AG08396 (cell line): Measurements from ENCODE around the gene MNAT1.

Source experiments
- DNase-seq: peaks from one replicate; pipeline ENCODE4 v3.0.0; 2012; ENCODE audit warnings: low spot score, mixed read lengths

MNAT1 gene

DNA sequence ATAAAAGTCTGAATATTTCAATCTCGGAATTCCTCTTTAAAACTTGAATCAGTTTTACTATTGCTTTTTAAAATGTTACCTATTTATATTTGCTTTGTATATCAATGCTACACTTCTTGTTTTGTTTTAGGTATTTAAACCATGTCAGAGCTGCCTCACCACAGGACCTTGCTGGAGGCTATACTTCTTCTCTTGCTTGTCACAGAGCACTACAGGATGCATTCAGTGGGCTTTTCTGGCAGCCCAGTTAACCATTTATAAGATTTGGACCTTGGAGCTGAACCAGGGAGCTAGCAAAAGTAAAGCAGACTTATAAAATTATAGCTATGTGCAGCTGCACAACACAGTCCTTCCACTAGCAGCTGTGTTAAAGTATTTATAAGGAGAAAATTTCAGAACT, 233.5 kb downstream of the MNAT1 start:
- no peak for DNase-seq

DNA sequence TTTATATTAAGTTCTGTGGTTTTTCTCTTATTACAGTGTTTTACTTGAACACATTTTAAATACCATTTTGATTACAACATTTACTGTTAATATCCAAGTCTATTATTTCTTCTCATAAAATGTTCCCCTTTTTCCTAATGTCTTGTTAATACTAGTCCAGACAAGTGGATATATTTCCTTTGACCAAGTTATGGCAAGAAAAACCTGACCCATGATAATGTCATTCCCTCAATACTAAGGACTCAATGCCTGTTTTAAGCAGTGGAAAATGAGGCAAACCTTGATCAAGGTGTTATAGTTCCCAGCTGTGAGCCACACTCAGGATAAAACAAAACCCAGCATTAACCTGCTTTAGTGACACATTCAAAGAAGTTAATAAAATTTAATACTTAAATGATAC, 234.1 kb downstream of the MNAT1 start:
- no peak for DNase-seq

DNA sequence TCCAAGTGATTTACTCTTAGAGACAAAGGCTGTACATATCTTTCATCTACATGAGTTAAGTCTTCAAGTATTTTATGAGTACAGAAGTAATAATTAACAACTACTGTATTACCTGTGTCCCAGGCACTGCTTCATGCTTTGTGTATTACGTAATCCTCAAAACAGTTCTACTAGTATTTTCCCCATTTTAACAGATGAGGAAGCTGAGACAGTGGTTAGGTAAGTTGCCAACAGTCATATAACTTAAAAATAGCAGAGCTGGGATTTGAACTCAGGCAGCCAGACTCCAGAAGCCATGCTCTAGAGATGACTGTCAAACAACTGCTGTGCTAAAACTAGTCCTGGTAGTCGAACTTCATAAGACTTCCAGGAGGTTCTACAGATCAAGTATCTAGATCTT, 235.6 kb downstream of the MNAT1 start:
- no peak for DNase-seq

DNA sequence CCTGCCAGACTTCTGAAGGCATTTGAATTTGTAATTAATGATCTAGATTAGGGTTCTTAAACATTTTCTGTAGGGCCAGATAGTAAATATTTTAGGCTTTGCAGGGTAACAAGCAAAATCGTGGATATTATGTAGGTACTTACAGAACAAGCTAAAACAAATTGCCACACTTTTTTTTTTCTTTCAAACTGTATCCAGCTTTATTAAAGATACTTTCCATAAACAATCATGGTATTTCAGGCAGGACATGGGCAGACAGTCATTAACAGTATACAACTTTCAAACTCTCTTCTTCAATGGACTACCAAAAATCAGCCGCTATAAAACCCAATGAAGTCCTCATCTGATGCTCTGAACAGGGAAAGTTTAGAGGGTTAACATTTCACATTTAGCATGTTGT, 236.7 kb downstream of the MNAT1 start:
- DNase-seq, result no peak

DNA sequence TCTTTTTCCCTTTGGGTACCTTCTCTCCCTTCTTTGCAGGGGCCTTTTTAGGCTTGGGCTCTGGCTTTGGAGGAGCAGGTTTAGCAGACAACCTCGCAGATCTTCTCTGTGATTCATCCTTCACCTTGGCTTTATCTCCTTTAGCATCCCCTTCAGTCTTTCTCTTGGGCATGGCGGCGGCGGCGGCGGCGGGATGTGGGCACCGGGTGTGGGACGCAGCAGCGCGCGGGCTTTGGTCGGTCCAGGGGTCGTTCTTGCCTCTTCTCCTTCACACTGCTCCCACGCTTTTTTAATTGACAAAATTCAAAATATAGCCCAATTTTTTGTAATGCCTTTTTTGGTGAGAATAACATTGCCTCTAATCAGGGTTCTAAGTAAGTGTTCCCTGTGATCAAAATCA, 237.7 kb downstream of the MNAT1 start:
- no peak for DNase-seq

DNA sequence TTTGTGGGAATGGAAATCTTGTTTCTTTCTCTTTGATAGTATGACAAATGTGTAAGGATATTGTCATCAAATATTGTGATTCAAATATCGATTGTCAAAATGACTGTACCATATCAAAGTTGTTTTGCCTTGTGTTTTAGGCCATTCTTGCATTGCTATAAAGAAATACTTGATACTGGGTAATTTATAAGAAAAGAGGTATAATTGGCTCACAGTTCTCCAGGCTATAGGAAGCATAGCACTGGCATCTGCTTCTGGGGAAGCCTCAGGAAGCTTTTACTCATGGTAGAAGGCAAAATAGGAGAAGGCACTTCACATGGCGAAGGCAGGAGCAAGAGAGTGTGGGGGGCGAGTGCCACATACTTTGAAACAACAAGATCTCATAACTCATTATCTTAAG, 238.5 kb downstream of the MNAT1 start:
- DNase-seq, result no peak

DNA sequence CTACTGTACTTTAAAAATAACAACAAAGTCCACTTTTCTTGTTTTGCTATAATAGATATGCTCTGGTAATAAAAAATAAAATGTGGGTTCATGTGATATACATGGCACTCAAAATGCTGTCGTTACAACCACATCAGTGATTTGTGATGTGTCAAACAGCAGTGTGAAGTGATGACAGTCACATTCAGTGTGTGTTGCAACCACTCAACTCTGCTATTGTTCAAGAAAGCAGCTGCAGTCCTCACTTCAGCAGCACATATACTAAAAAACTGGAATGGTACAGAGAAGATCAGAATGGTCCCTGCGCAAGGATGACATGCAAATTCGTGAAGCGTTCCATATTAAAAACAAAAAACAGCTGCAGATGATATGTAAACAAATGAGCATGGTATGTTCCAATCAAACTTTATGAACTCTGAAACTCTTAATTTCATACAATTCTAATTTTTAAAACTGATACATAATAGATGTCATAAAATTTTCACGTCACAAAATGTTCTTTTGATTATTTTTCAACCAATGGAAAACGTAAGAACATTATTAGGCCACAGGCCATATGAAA, 239.6 kb downstream of the MNAT1 start:
- DNase-seq, result no peak

DNA sequence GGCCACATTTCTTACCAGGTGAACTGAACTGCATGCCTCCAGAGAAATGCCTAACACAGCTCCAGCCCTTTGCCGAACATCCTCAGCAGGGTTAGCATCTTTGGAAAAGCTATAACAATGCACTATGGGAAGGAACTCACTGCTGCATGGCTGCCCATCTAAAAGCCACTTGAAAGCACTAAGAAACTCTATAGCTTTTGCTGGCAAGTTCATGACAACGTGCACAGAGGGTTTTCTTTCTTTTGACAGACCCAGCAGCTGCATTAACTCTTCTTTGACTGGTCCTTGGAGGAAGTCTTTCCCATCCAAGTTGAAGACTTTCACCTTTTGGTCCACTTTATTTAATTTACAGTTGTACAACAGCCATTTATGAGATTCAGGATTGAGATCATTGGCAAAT, 241.0 kb downstream of the MNAT1 start:
- no peak for DNase-seq

DNA sequence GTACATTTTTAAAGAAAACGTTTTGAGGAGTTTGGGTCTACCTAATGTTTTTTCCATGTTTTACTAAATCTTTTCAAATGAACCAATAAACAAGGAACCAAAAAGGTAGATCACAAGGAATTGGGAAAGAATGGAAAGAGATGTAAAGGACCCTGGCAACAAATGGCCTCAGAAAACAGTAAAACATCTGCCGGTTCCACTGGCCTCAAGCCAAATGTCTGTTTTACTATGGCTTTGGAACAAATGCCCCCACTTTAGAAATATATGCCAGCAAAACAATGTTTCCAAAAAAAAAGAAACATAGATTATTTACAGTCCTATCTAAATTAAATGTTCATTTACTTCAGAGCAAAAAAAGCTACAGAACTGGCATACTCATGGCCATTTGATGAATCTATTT, 243.3 kb downstream of the MNAT1 start:
- no peak for DNase-seq

DNA sequence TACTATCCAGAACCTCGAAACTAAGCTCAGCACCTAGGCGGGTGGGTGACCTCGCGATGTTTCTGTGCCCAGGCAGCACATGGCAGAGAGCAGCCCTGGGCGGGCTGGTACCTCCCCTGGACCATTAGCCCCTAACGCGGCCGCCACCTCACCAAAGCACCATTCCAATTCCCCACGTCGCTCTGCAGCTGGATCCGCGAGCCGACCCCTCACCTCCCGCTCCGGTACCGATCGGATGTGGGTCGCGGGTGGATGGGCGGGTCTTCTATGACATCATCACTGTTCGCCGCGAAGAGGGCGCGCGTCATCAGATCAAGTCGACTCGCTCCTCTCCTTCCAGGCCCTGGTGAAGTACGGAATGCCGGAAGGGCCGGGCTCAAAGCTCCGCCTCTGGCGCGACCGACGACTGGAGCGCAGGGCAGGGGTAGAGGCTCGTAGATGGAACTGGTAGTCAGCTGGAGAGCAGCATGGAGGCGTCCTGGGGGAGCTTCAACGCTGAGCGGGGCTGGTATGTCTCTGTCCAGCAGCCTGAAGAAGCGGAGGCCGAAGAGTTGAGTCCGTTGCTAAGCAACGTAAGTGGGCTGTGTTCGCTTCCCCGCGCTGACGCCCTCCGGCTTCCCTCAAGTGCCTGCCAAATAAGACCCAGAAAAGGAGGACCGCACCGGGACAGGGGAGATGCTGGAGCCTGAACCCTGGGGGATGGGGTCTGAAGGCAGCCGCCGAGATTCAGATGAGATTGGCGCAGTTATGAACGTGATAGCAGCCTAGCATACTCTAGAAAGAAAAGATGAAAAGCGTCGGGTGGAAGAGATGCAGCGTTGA, 246.5 kb downstream of the MNAT1 start, which contains the start of the genes SLC38A6 and TRMT5:
Gene SLC38A6, plus strand, starts transcription at position 435 of the 822 bp plus-strand sequence. Its CDS starts 33 bp downstream, at position 468.
Gene TRMT5, minus strand, starts transcription at position 269 of the 822 bp plus-strand sequence. Its CDS starts 106 bp downstream, at position 163.
- peak; percentile 91 for DNase-seq

DNA sequence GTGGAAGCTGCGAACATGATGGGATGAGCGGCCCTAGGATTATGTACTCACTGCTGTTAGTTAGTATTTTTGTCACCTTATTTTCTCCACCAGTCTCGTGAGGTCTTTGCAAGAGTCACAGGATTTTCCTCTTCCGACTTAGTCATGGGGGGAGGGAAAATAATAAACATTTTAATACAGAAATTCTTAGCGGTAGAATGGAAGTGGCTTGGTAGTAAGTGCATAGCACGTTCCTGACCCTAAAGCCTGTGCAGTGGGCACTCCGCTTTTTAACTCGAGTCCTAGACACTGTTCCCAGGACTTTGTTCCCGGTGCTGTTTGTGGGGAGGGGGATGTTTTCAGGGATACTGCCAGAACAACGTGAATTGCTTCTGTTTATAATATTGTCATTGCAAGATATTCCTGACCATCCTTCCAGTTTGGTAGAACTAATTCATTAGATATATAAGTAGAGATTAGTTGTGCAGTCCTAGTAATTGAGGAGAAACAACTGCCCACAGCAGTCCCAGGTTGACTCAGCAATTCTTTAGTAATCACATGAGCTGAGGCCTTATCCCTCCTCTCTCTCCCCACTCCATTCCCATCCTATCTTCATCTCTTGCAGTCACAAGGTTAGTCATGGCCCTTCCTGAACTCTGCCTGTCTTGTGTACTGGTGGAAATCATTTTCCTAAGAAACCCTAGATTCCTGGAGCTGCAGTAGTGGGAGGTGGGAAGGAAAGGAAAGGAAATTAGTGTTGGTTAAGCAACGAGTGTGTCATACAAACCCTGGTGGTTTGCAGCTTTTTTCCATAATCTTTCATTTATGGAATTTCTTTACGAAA, 247.3 kb downstream of the MNAT1 start:
- peak; percentile 54 for DNase-seq

DNA sequence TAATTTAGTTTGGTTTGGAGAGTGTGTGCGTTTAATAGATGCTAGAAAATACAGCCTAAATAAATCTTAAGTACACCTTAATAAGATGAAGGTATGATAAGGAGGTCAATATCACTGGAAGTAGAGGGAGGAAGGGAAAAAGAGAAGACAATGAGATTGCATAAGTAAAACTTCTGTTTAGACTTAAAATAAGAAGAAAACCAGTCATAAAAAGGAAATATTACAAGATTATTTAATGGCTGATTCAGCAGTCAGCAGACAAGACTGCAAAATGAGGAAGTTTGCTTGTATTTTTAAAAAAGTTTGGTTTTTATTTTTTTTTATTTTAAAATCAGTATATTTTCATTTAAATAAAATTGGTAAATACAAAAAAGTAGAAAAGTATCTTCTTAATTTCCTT, 249.6 kb downstream of the MNAT1 start:
- no peak for DNase-seq

DNA sequence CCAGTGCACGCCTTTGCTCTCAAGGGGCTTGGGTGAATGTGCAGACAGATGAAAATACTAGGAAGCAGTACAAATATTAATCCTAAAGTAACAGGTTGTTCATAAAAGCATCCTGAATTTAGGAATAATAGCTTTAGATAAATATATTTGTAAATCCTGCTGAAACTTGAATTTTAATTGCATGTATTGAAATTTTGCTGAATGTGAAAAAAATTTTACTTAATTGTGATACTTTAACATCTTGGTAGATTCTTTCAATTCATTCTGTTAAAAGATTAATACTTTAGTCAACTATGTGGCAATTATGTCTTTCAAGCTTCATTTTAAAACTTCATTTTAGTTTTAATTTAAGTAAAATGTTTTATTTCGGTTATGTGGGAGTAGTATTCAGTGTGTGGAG, 251.9 kb downstream of the MNAT1 start:
- DNase-seq, result no peak

DNA sequence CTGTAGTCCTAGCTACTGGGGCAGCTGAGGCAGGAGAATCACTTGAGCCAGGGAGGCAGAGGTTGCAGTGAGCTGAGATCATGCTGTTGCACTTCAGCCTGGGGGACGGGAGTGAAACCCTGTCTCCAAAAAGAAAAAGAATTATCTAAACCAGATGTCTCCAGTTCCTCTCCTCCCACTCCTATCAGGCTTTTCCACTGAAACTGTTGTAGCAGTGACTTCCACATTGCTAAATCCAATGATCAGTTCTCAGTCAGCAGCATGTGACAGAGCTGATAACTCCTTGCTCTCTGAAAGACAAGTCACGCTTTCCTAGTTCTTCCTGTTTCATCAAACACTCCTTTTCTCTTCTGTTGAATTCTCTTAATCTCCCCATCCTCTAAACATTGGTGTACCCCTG, 255.0 kb downstream of the MNAT1 start:
- no peak for DNase-seq

DNA sequence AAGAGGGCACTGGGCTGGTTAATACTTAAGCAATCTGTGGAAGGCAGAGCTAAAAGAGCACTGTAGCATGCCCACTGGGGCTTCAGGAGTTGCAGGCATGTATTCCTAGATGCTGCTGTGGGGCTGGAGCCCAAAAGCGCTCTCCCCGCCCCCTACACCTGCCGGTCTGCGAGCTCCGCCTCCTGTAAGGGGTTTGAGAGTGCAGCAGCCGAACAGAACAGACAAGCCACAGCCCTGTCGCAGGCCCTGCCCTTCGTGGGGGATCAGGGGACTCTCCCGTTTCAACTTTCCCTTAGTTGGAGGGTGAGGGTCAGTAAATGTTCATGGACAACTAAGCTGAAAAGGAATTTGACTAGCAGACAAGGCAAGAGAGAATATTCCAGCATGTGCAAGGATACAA, 264.1 kb downstream of the MNAT1 start:
- no peak for DNase-seq

DNA sequence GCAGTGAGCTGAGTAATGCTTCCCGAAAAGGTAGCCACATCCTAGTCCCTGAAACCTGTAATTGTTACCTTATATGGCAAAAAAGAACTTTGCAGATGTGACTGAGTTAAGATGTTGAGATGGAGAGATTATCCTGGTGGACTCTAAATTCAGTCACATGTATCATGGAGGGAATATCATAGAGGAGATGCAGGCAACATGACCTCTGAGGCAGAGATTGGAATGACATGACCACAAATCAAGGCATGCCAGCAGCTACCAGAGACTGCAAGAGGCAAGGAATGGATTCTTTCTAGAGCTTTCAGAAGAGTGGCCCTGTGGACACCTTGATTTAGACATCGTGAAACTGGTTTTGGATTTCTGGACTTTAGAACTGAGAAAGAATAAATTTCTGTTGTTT, 265.0 kb downstream of the MNAT1 start:
- no peak for DNase-seq

DNA sequence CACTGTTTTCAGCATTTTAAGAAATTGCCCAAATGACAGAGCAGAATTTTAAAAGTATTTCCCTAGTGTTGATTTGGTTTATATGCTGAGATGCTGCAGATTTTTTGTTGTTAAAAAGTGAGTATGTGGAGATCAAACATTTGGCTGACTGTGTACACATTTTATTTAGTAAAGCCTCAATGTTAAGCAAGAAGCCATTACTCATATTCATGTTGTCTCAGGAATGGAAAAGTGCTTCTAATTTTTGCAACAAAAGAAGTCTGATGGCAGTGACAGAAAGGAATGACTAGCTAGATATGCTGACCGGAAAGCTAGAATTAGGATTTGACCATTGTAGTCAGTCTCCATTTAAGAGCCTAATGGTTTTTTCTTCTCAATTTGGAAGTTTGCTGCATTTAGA, 269.0 kb downstream of the MNAT1 start:
- no peak for DNase-seq

DNA sequence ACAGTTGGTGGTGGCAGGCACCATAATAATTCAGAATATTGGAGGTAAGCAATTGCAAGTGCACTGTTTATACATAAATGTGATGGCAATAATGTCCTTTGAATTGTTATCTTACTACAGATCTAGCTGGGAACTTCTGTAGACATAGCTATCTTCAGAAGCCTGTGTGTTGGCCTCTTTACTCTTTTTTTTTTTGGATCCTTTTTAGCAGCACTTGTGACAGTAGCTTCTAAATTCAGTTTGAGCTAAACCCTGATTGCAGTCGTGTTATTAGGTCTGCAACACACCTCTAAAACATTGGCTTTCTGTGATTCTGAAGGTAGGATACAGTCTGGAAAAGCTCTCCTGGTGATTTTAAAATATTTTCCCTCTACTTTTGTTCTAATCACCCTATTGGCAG, 285.0 kb downstream of the MNAT1 start:
- no peak for DNase-seq
